ENCODE data around the gene SOX1. TPM values are rescaled to one million over a fixed set of nuclear protein-coding genes. Genes with fewer than 3 reads are reported as not detected.

Gene SOX1
- total RNA-seq, 1 experiment from 2014 or later = not detected

DNA sequence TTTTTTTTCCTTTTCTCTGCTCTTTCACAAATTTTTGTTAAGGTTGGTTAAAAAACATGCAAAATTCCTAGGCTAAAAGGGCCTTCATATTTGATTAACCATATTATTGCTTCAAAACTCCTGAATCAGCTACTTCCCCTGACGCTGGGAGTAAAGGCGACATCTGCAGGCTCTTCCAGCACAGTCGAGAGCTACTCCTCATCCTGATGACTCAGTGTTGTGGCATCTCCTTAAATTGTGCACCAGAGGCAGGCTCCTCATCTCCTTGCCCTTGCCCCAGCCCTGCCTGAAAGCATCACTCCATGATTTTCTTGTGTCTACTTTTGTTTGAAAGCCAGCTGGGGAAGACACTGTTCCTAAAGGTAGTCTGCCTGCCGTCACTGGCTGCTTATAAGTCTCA, 24.5 kb upstream of the SOX1 start:
- Mint-ChIP-seq H3K4me1 (ENCODE audit: low read depth, unreplicated experiment) (no peaks in the 10 kb centered on the region), H3K27ac (ENCODE audit: unreplicated experiment) (no peak overlapping the region), H3K27me3 (ENCODE audit: unreplicated experiment) (no peaks in the 10 kb centered on the region), H3K9me3 (ENCODE audit: low read depth, unreplicated experiment) (no peaks in the 10 kb centered on the region), H3K4me3 (ENCODE audit: low read depth, unreplicated experiment) (no peak overlapping the region), H3K36me3 (ENCODE audit: insufficient read depth, unreplicated experiment) (no peaks in the 10 kb centered on the region)
- no TSS peak for BruUV-seq (replicated peaks)
- CTCF ChIA-PET = no interaction called here
- TF ChIP-seq, protein P1, sequence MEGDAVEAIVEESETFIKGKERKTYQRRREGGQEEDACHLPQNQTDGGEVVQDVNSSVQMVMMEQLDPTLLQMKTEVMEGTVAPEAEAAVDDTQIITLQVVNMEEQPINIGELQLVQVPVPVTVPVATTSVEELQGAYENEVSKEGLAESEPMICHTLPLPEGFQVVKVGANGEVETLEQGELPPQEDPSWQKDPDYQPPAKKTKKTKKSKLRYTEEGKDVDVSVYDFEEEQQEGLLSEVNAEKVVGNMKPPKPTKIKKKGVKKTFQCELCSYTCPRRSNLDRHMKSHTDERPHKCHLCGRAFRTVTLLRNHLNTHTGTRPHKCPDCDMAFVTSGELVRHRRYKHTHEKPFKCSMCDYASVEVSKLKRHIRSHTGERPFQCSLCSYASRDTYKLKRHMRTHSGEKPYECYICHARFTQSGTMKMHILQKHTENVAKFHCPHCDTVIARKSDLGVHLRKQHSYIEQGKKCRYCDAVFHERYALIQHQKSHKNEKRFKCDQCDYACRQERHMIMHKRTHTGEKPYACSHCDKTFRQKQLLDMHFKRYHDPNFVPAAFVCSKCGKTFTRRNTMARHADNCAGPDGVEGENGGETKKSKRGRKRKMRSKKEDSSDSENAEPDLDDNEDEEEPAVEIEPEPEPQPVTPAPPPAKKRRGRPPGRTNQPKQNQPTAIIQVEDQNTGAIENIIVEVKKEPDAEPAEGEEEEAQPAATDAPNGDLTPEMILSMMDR (IDR thresholded peaks at IDR 0.05; ENCODE audit: unreplicated experiment) = no peak
- no peak for DNase-seq
- intact Hi-C loops (cut with micrococcal nuclease; ENCODE audit: unreplicated experiment) = no loop called here

DNA sequence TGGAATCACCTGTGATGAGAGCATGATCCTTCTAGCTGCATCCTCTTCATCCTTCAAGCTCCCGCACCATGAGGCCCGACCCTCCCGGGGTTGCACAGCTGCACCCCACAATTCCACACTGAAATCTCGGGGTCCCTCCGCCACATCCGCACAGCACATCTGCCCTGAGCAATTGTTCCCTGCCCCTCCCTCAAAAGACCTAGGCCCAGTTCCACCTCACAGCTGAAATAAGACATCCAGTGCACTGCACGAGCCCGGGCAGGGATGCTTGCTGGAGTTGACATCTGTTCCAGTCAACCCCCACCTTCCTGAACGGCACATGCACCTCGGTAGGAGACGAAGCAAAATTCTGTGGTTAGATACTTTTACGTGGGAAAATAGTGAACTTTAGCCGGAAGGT, 14.7 kb upstream of the SOX1 start:
- no peaks in the 10 kb centered on the region for H3K27me3 Mint-ChIP-seq (ENCODE audit: unreplicated experiment)
- BruUV-seq (replicated peaks) = no TSS peak
- H3K4me1 Mint-ChIP-seq (ENCODE audit: low read depth, unreplicated experiment) = no peaks in the 10 kb centered on the region
- no peaks in the 10 kb centered on the region for H3K9me3 Mint-ChIP-seq (ENCODE audit: low read depth, unreplicated experiment)
- DNase-seq = no peak
- intact Hi-C loops (cut with micrococcal nuclease; ENCODE audit: unreplicated experiment) = no loop called here
- no peak overlapping the region for H3K27ac Mint-ChIP-seq (ENCODE audit: unreplicated experiment)
- no peak overlapping the region for H3K4me3 Mint-ChIP-seq (ENCODE audit: low read depth, unreplicated experiment)
- no peaks in the 10 kb centered on the region for H3K36me3 Mint-ChIP-seq (ENCODE audit: insufficient read depth, unreplicated experiment)
- CTCF ChIA-PET = no interaction called here
- TF ChIP-seq, protein P1 (IDR thresholded peaks at IDR 0.05; ENCODE audit: unreplicated experiment) = no peak

DNA sequence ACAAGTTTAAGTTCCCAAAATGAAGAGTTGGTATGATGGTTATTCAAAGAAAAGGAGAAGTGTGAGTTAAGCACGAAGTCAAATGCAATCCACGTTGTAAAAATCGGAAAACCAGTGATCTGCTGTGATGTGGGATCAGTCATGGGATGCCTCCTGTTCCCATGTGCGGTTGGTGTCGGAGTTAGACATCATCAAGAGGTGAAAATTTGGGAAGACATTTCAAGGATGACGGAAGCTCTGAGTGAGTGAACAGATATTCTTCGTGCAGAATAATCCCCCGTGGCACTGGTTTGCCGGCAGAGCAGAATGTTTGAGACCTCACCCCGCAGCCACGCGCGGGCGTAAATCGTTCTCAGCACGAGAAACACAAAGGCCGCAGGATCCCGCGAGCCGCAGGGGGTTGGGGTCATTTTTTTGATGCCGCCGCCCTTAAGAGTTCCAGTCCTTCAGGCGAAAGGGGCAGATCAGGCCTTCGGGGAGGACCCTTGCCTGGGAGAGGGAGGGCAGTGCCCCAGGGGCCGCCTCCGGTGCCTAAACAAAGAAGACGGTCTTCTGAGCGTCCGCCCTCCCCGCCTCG, 13.7 kb upstream of the SOX1 start:
- TF ChIP-seq, protein P1 (IDR thresholded peaks at IDR 0.05; ENCODE audit: unreplicated experiment) = no peak
- intact Hi-C loops (cut with micrococcal nuclease; ENCODE audit: unreplicated experiment) = no loop called here
- H3K9me3 Mint-ChIP-seq (ENCODE audit: low read depth, unreplicated experiment) = no peaks in the 10 kb centered on the region
- no peak overlapping the region for H3K4me3 Mint-ChIP-seq (ENCODE audit: low read depth, unreplicated experiment)
- no peak overlapping the region for H3K27ac Mint-ChIP-seq (ENCODE audit: unreplicated experiment)
- H3K4me1 Mint-ChIP-seq (ENCODE audit: low read depth, unreplicated experiment) = no peaks in the 10 kb centered on the region
- no peaks in the 10 kb centered on the region for H3K27me3 Mint-ChIP-seq (ENCODE audit: unreplicated experiment)
- DNase-seq = no peak
- BruUV-seq (replicated peaks) = no TSS peak
- CTCF ChIA-PET = no interaction called here
- no peaks in the 10 kb centered on the region for H3K36me3 Mint-ChIP-seq (ENCODE audit: insufficient read depth, unreplicated experiment)

DNA sequence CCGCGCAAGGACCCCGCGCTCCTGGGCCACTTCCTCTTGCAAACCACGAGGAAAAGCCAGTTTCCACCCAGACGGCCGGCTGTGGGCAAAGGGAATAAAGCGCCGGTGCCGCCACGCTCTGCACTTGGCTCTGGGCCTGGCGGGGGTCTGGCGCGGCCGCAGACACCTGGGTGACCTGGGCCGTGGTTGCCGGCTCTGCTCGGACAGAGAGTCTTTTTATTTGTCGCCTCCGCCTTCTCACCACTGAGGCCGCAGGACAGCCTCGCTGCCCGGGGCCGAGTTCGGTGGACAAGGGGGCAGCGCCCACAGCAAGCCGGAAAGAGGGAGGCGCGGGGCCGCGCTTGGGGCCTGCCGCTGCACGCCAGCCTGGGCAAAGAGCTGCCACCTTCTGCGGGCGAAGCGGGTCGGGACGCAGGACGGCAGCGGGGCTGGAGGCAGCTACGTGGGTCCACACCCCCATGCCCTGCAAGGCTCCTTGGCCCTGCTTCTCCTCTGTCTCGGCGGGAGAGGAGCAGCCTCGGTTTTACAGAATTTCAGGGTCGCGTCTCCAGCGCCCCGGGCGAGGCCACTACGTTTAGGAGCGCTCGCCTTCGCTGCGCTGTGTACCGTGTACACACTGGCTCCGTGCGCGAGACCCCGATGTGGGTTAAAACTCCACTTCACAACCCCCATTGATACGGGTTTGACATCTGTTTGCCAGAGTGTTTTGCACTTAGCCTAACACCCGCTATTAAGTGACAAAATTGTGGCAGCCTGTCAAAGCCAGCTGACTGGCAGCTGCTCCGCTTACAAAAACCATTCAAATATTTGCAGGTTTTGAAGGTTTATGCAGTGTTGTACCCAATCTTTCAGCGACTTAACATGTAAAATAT, 13.0 kb upstream of the SOX1 start:
- H3K27ac Mint-ChIP-seq (ENCODE audit: unreplicated experiment) = no peak overlapping the region
- intact Hi-C loops (cut with micrococcal nuclease; ENCODE audit: unreplicated experiment) = no loop called here
- no peaks in the 10 kb centered on the region for H3K9me3 Mint-ChIP-seq (ENCODE audit: low read depth, unreplicated experiment)
- no peak for DNase-seq
- no peak overlapping the region for H3K4me3 Mint-ChIP-seq (ENCODE audit: low read depth, unreplicated experiment)
- CTCF ChIA-PET = no interaction called here
- TF ChIP-seq, protein P1 (IDR thresholded peaks at IDR 0.05; ENCODE audit: unreplicated experiment) = no peak
- H3K36me3 Mint-ChIP-seq (ENCODE audit: insufficient read depth, unreplicated experiment) = no peaks in the 10 kb centered on the region
- no peaks in the 10 kb centered on the region for H3K27me3 Mint-ChIP-seq (ENCODE audit: unreplicated experiment)
- no peaks in the 10 kb centered on the region for H3K4me1 Mint-ChIP-seq (ENCODE audit: low read depth, unreplicated experiment)
- no TSS peak for BruUV-seq (replicated peaks)
